GM23248 (cell line): ENCODE measurements around the gene RADX.

Experiments used
- EZH2 ChIP-seq: fragments of 200-600 bp; sonication (generic); IDR thresholded peaks from 2 replicates; pipeline ENCODE4 v1.6.1; 2018; ENCODE audit warnings: antibody characterized with exemption, mild to moderate bottlenecking; ENCODE audit not compliant: insufficient read depth, poor library complexity, severe bottlenecking
- EZH2phosphoT487 ChIP-seq: fragments of 200-600 bp; sonication (generic); IDR thresholded peaks from 2 replicates; pipeline ENCODE4 v1.6.1; 2018; ENCODE audit warnings: antibody characterized with exemption, moderate library complexity, mild to moderate bottlenecking, low read depth; ENCODE audit not compliant: insufficient read depth

DNA sequence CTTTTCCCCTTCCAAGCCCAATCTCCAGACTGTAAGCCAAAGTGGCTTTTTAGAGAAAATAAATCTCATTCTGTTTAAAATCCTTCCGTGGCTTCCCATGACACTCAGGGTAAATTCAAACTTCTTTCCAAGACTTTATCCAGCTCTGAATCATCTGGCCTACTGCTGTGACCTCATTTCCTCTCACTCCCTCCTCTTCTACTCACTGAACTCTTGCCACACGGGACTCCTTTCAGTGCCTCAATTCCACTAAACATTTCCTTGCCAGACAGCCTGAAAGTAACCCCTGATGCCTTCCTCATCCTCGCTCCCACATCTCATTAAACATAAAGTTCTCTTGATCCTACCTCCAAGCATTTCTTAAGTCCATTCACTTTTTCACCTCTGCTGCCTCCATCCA is 86.9 kb downstream of the RADX start:
- TF ChIP-seq EZH2 (no peak), EZH2phosphoT487 (no peak)
